Right lobe of liver (tissue), 6 donors: ENCODE data around the gene ZNF790. TPM values are rescaled to one million over a fixed set of nuclear protein-coding genes. Genes with fewer than 3 reads are reported as not detected.

Experiments used
- ATAC-seq, 4 donors: fragments of 200-7000 bp; cut with Tn5 transposase; one replicate each; pipeline ENCODE4 v1.9.1; 2020; ENCODE audit warnings: mild to moderate bottlenecking in 4 of 4, moderate library complexity in 4 of 4
- DNase-seq, 3 donors: peaks; one replicate each; pipeline ENCODE4 v3.0.0-alpha.2; 2020
- H3K27ac ChIP-seq, 3 donors: fragments of 200-600 bp; one replicate each; pipeline ENCODE4 v1.8.0; 2022
- H3K27me3 ChIP-seq, 2 donors: fragments of 200-600 bp; one replicate each; pipeline ENCODE4 v1.8.0; 2022
- H3K36me3 ChIP-seq, 4 donors: fragments of 200-600 bp; sonication (generic) in 1 of 4; one replicate each; pipeline versions ENCODE4 v1.5.1 to v1.8.0; 2017 to 2022; ENCODE audit warnings: control low read depth in 1 of 4
- H3K4me1 ChIP-seq, 4 donors: fragments of 200-600 bp; sonication (generic) in 1 of 4; one replicate each; pipeline versions ENCODE4 v1.5.1 to v1.8.0; 2017 to 2022; ENCODE audit warnings: control low read depth in 1 of 4
- H3K4me3 ChIP-seq, 3 donors: fragments of 200-600 bp; one replicate each; pipeline ENCODE4 v1.8.0; 2022
- H3K9me3 ChIP-seq, 4 donors: fragments of 200-600 bp; sonication (generic) in 1 of 4; one replicate each; pipeline versions ENCODE4 v1.5.1 to v1.8.0; 2017 to 2022; ENCODE audit warnings: control low read depth in 1 of 4
- CTCF ChIP-seq, 4 donors: fragments of 200-600 bp in 3 of 4; fragments of 450-650 bp in 1 of 4; IDR thresholded peaks; one replicate each; pipeline versions ENCODE4 v1.5.1 to v1.8.0; 2016 to 2022; ENCODE audit warnings: antibody characterized with exemption in 4 of 4, mild to moderate bottlenecking in 2 of 4
- POLR2A ChIP-seq: fragments of 450-650 bp; IDR thresholded peaks from one replicate; pipeline ENCODE4 v1.6.1; 2017; ENCODE audit warnings: antibody characterized with exemption, mild to moderate bottlenecking
- WGBS: methylation state at CpG from one replicate; pipeline ENCODE4 v1.1.6; 2018; ENCODE audit warnings: low coverage, low lambda C conversion rate; ENCODE audit not compliant: insufficient coverage; ENCODE audit errors: missing lambda C conversion rate; 5-methylcytosine and 5-hydroxymethylcytosine counted together
- intact Hi-C, 2 donors: fragments of 100-400 bp; cut with DNase I; formaldehyde crosslinking; loops; one replicate each; pipeline versions ENCODE4 v1.11.2 to v1.14.1; 2022
- long read RNA-seq: library from polyadenylated mRNA; unstranded; transcript quantifications from one replicate; pipeline ENCODE4 v2.0.0, GENCODE V29; 2019
- total RNA-seq, 6 experiments: library from RNA; depleted of rRNA in 2 of 6; stranded (reverse); fragments of >200 nt in 2 of 6; fragmentation: NEBNext Ultra II Directional in 3 of 6; extraction: Animal tissue kit (Norgen Biotek cat#: 25700) in 3 of 6; gene quantifications; one replicate each; pipeline versions ENCODE4 v1.1.0 to v1.2.4, GENCODE V29; 2016 to 2023
- donor health status: DM: no; HTN: yes; CAD: no.
- donor health status: DM: no; HTN: no; CAD: no.
- donor health status: DM: no; HTN: no; CAD: no.
- donor health status: DM: no; HTN: yes; CAD: no.
- donor health status: DM: no; HTN: yes; CAD: no.

ZNF790 gene
- 1 to 10 TPM; 3.7 to 6.4 (median 5.5) TPM for total RNA-seq
- long read RNA-seq = 0 reads

- H3K4me1 ChIP-seq = peaks cover 0 to 6% (median 0%) of the 10 kb centered on the region in 4 donors
- peak within 1 kb of the TSS; percentile 81 to 88 (median 87) for H3K27ac ChIP-seq
- DNase-seq = peak; percentile 89 to 95 (median 93)
- peak within 1 kb of the TSS; percentile 55 to 98 (median 89) for H3K4me3 ChIP-seq
- WGBS = 1% methylated on average over 28 of the region's 56 CpGs
- H3K36me3 ChIP-seq = peaks cover 0 to 8% (median 2%) of the 10 kb centered on the region in 4 donors
- intact Hi-C loops = no loop called here
- no peak for TF ChIP-seq CTCF (IDR thresholded peaks at IDR 0.05)
- peak; percentile 59 for TF ChIP-seq POLR2A
- no peaks in the 10 kb centered on the region for H3K27me3 ChIP-seq
- peak; percentile 97 to 99 (median 98) for ATAC-seq
- peaks cover 0 to 28% (median 6%) of the 10 kb centered on the region in 4 donors for H3K9me3 ChIP-seq
Measured at GRCh38 chr19:36837906-36838783, at the start of gene ZNF790. ZNF790 (minus strand) TSS chr19:36838387; CDS start chr19:36825619, 12,768 bp downstream.

GRCh38 chr19:36876993-36877938 lies 39.1 kb upstream of the ZNF790 start:
- Histone ChIP-seq H3K27me3 (no peaks in the 10 kb centered on the region), H3K36me3 (peaks cover 0 to 25% (median 0%) of the 10 kb centered on the region in 4 donors), H3K9me3 (peaks cover 11 to 93% (median 55%) of the 10 kb centered on the region in 4 donors), H3K27ac (no peak overlapping the region), H3K4me1 (no peaks in the 10 kb centered on the region), H3K4me3 (no peak overlapping the region)
- no peak for DNase-seq
- no peak for ATAC-seq
- TF ChIP-seq POLR2A (no peak), CTCF (IDR thresholded peaks at IDR 0.05) (no peak)
- 95% methylated on average over 10 of the region's 10 CpGs for WGBS
- intact Hi-C loops = no loop called here

GRCh38 chr19:36851898-36852297 lies 13.7 kb upstream of the ZNF790 start:
- Histone ChIP-seq H3K36me3 (peaks cover 0 to 8% (median 0%) of the 10 kb centered on the region in 4 donors), H3K27me3 (no peaks in the 10 kb centered on the region), H3K4me1 (peaks cover 0 to 6% (median 0%) of the 10 kb centered on the region in 4 donors), H3K9me3 (peaks cover 0 to 6% (median 0%) of the 10 kb centered on the region in 4 donors), H3K27ac (no peak overlapping the region), H3K4me3 (no peak overlapping the region)
- DNase-seq = no peak
- TF ChIP-seq POLR2A (no peak), CTCF (IDR thresholded peaks at IDR 0.05) (no peak)
- WGBS = 95% methylated on average over 3 of the region's 3 CpGs
- no peak for ATAC-seq
- intact Hi-C loops = no loop called here
